ENCODE results near the gene MR1. TPM values are rescaled to one million over a fixed set of nuclear protein-coding genes. Genes with fewer than 3 reads are reported as not detected.

MR1 gene
- total and polyA plus RNA-seq, 9 of the 15 experiments (the other 6 are each of a cell fraction or from before 2014, with no cell fraction given): 9.7 to 21.7 (median 15.6) TPM

DNA sequence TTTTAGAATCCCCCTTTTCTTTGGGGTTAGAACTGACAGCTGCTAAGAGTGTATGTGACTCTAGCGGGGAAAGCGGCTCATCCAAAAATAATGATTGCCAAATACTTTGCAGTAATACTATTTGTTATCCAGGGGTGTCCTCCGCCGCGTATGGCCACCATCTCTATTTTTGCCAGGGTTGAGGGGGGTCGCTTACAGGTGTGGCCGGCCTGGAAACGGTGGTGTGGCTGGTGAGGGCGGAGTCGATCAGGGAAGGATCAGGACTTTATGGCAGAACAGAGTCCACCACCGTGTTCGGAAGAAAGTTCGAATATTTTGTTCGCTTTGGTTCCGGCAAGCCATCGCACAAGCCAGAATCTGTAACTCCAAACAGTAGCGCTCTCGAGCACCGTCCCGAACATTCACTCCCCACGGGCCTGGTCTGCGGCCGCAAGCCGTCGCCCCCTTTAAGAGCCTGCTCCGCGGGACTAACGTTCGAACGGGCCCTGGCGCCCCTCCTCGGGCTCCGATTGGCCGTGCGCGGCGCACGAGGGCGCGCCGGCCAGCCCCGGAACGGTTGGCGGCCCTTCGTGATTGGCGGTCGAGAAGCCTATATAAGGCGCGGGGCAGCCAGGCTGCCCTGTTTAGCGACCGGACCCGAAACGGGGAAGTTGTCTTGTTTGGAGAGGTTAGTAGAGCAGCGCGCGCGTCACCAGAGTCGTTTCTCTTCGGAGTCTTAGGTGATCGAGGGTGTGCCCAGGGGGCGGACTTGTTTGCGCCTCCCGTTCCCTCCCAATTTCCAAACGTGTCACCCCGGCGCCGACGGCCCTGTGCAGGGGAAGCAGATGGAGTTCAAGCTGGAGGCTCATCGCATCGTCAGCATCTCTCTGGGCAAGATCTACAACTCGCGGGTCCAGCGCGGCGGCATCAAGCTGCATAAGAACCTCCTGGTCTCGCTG is 54.6 kb downstream of the MR1 start, which contains the start of gene IER5 (continued):
- TF ChIP-seq, protein P1, sequence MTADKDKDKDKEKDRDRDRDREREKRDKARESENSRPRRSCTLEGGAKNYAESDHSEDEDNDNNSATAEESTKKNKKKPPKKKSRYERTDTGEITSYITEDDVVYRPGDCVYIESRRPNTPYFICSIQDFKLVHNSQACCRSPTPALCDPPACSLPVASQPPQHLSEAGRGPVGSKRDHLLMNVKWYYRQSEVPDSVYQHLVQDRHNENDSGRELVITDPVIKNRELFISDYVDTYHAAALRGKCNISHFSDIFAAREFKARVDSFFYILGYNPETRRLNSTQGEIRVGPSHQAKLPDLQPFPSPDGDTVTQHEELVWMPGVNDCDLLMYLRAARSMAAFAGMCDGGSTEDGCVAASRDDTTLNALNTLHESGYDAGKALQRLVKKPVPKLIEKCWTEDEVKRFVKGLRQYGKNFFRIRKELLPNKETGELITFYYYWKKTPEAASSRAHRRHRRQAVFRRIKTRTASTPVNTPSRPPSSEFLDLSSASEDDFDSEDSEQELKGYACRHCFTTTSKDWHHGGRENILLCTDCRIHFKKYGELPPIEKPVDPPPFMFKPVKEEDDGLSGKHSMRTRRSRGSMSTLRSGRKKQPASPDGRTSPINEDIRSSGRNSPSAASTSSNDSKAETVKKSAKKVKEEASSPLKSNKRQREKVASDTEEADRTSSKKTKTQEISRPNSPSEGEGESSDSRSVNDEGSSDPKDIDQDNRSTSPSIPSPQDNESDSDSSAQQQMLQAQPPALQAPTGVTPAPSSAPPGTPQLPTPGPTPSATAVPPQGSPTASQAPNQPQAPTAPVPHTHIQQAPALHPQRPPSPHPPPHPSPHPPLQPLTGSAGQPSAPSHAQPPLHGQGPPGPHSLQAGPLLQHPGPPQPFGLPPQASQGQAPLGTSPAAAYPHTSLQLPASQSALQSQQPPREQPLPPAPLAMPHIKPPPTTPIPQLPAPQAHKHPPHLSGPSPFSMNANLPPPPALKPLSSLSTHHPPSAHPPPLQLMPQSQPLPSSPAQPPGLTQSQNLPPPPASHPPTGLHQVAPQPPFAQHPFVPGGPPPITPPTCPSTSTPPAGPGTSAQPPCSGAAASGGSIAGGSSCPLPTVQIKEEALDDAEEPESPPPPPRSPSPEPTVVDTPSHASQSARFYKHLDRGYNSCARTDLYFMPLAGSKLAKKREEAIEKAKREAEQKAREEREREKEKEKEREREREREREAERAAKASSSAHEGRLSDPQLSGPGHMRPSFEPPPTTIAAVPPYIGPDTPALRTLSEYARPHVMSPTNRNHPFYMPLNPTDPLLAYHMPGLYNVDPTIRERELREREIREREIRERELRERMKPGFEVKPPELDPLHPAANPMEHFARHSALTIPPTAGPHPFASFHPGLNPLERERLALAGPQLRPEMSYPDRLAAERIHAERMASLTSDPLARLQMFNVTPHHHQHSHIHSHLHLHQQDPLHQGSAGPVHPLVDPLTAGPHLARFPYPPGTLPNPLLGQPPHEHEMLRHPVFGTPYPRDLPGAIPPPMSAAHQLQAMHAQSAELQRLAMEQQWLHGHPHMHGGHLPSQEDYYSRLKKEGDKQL (CRISPR knock-in tag; IDR thresholded peaks at IDR 0.05; ENCODE audit: borderline replicate concordance): no peak
- TF ChIP-seq, protein P2, sequence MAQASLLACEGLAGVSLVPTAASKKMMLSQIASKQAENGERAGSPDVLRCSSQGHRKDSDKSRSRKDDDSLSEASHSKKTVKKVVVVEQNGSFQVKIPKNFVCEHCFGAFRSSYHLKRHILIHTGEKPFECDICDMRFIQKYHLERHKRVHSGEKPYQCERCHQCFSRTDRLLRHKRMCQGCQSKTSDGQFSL (CRISPR knock-in tag; IDR thresholded peaks at IDR 0.05): peak; percentile 67
- TF ChIP-seq, protein P2 (tag; IDR thresholded peaks at IDR 0.05): no peak
- TF ChIP-seq MAFF (IDR thresholded peaks at IDR 0.05; ENCODE audit: low read length) (no peak; the same call in 1 of the 2 replicates), CBX3 (IDR thresholded peaks at IDR 0.05; ENCODE audit: borderline replicate concordance in 1 of 2, low read length in 2 of 2) (peak in 1 of 2 experiments; percentile 86; a peak in 2 of 3 replicates), ZBTB2 (IDR thresholded peaks at IDR 0.05) (0 out of 2 replicates have a peak, but pooled peaks have one; percentile 17), HNRNPUL1 (IDR thresholded peaks at IDR 0.05; ENCODE audit: low read length) (no peak), NELFE (IDR thresholded peaks at IDR 0.05; ENCODE audit: insufficient read depth, insufficient read length) (peak; percentile 90), ELK1 (CRISPR knock-in tag; IDR thresholded peaks at IDR 0.05) (no peak), ELF4 (CRISPR knock-in tag; IDR thresholded peaks at IDR 0.05) (0 out of 2 replicates have a peak, but pooled peaks have one; percentile 8), CGGBP1 (CRISPR knock-in tag; IDR thresholded peaks at IDR 0.05) (peak; percentile 93), NR2F6 (CRISPR knock-in tag; IDR thresholded peaks at IDR 0.05) (no peak; the same call in 1 of the 2 replicates), SMC3 (conservative IDR thresholded peaks at IDR 0.05; ENCODE audit: insufficient read depth, low read depth, low read length) (peak; percentile 24; the same call in 1 of the 2 replicates)
- TF ChIP-seq, protein P3, sequence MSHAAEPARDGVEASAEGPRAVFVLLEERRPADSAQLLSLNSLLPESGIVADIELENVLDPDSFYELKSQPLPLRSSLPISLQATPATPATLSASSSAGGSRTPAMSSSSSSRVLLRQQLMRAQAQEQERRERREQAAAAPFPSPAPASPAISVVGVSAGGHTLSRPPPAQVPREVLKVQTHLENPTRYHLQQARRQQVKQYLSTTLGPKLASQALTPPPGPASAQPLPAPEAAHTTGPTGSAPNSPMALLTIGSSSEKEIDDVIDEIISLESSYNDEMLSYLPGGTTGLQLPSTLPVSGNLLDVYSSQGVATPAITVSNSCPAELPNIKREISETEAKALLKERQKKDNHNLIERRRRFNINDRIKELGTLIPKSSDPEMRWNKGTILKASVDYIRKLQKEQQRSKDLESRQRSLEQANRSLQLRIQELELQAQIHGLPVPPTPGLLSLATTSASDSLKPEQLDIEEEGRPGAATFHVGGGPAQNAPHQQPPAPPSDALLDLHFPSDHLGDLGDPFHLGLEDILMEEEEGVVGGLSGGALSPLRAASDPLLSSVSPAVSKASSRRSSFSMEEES (CRISPR knock-in tag; IDR thresholded peaks at IDR 0.05): no peak
